ENCODE data around the gene TMEM161B.
"Not testable (repeated sequence)": the region's sequence is repeated elsewhere in the genome, so short reads cannot be mapped to it uniquely, and the experiment has no call there.

The TMEM161B gene

GRCh38 chr5:88268385-88269184 lies at the start of gene TMEM161B:
Gene TMEM161B (minus strand): TSS chr5:88268845. CDS start chr5:88268723, 122 bp downstream.
- peak; percentile 91 for DNase-seq

- DNase-seq = no peak
These were observed 35.7 kb upstream of the TMEM161B start for GRCh38 chr5:88304356-88304755.

- no peak for DNase-seq
These were observed 29.8 kb upstream of the TMEM161B start for GRCh38 chr5:88298425-88298824.

GRCh38 chr5:88290801-88291200 lies 22.2 kb upstream of the TMEM161B start:
- no peak for DNase-seq

GRCh38 chr5:88288528-88289197 lies 20.0 kb upstream of the TMEM161B start:
- no peak for DNase-seq

- DNase-seq = no peak
These were observed 19.3 kb upstream of the TMEM161B start for GRCh38 chr5:88287846-88288527.

GRCh38 chr5:88287302-88287701 lies 18.7 kb upstream of the TMEM161B start:
- no peak for DNase-seq

GRCh38 chr5:88283690-88284089 lies 15.0 kb upstream of the TMEM161B start:
- DNase-seq = no peak

- no peak for DNase-seq
These were observed 12.7 kb upstream of the TMEM161B start for GRCh38 chr5:88281322-88281721.

- no peak for DNase-seq
These were observed 10.9 kb upstream of the TMEM161B start for GRCh38 chr5:88279584-88279983.

- no peak for DNase-seq
These were observed 7.7 kb upstream of the TMEM161B start for GRCh38 chr5:88276378-88276777.

GRCh38 chr5:88275581-88275980 lies 6.9 kb upstream of the TMEM161B start:
- DNase-seq = no peak

- DNase-seq = peak; percentile 32
These were observed 652 bp upstream of the TMEM161B start for GRCh38 chr5:88269222-88269771.

- DNase-seq = not testable (repeated sequence)
These were observed 4.1 kb downstream of the TMEM161B start for GRCh38 chr5:88264565-88264964.

- no peak for DNase-seq
These were observed 5.3 kb downstream of the TMEM161B start for GRCh38 chr5:88263349-88263748.

GRCh38 chr5:88262116-88262515 lies 6.5 kb downstream of the TMEM161B start:
- no peak for DNase-seq

GRCh38 chr5:88258636-88259035 lies 10.0 kb downstream of the TMEM161B start:
- DNase-seq = no peak

- no peak for DNase-seq
These were observed 11.8 kb downstream of the TMEM161B start for GRCh38 chr5:88256872-88257271.

GRCh38 chr5:88256037-88256436 lies 12.6 kb downstream of the TMEM161B start:
- no peak for DNase-seq

- DNase-seq = no peak
These were observed 14.3 kb downstream of the TMEM161B start for GRCh38 chr5:88254320-88254719.

GRCh38 chr5:88251048-88251711 lies 17.5 kb downstream of the TMEM161B start:
- no peak for DNase-seq

GRCh38 chr5:88250010-88250409 lies 18.6 kb downstream of the TMEM161B start:
- no peak for DNase-seq

Data from DMS 273 treated with DMSO at 0.1 percent for 48 hours (cell line).